Right atrium auricular region (tissue), 2 donors: ENCODE measurements around the gene PCDHGC4. TPM values are rescaled to one million over a fixed set of nuclear protein-coding genes. Genes with fewer than 3 reads are reported as not detected.

Experiments
- DNase-seq: peaks from one replicate; pipeline ENCODE4 v3.0.0-alpha.2; 2019; ENCODE audit warnings: low spot score
- H3K27ac ChIP-seq, 2 donors: fragments of 200-600 bp; sonication (generic); 1 replicate in 1 of 2; 2 replicates in 1 of 2; pipeline ENCODE4 v1.5.1; 2016 to 2019
- H3K27me3 ChIP-seq, 2 donors: fragments of 200-600 bp; sonication (generic); one replicate each; pipeline versions ENCODE4 v1.5.1 to v1.6.0; 2017 to 2019
- H3K36me3 ChIP-seq: fragments of 200-600 bp; sonication (generic); one replicate; pipeline ENCODE4 v1.5.1; 2016
- H3K4me1 ChIP-seq, 2 donors: fragments of 200-600 bp; sonication (generic); one replicate each; pipeline versions ENCODE4 v1.5.1 to v1.6.0; 2017 to 2019
- H3K4me3 ChIP-seq, 2 donors: fragments of 200-600 bp; sonication (generic); 1 replicate in 1 of 2; 2 replicates in 1 of 2; pipeline ENCODE4 v1.5.1; 2017 to 2019; ENCODE audit warnings: mild to moderate bottlenecking in 1 of 2, moderate library complexity in 1 of 2
- H3K9me3 ChIP-seq, 2 donors: fragments of 200-600 bp; sonication (generic); one replicate each; pipeline ENCODE4 v1.5.1; 2019
- total RNA-seq, 2 donors: library from RNA; depleted of rRNA; stranded (reverse); fragments of >200 nt; gene quantifications; one replicate each; pipeline ENCODE4 v1.1.0, GENCODE V29; 2016
- TF ChIP-seq, protein P1 (sequence below), 2 donors: fragments of 200-600 bp; sonication (generic); IDR thresholded peaks; one replicate each; pipeline ENCODE4 v1.5.1; 2019; ENCODE audit warnings: antibody characterized with exemption in 2 of 2

Gene PCDHGC4
- total RNA-seq, 2 donors from 2014 or later, result 1.5 to 1.7 TPM

DNA sequence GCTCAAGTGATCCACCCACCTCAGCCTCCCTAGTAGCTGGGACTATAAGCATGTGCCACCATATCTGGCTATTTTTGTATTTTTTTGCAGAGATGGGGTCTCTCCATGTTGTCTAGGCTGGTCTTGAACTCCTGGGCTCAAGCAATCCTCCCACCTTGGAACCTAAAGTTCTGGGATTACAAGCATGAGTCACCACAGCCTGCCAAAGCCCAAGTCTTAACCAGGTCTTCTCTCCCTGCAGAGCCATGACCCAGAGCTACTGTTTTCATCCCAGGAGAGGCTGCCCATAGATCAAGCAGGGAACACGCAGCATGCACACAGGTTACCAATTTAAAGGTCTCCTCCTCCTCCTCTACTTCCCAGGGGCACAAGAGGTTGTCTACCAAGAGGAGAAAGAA, 33.8 kb downstream of the PCDHGC4 start:
- Histone ChIP-seq H3K9me3 (no peaks in the 10 kb centered on the region), H3K4me1 (peaks cover 0 to 66% of the 10 kb centered on the region in 2 donors), H3K36me3 (peaks cover 32% of the 10 kb centered on the region), H3K27ac (no peak overlapping the region), H3K4me3 (no peak overlapping the region), H3K27me3 (no peaks in the 10 kb centered on the region)
- TF ChIP-seq, protein P1, sequence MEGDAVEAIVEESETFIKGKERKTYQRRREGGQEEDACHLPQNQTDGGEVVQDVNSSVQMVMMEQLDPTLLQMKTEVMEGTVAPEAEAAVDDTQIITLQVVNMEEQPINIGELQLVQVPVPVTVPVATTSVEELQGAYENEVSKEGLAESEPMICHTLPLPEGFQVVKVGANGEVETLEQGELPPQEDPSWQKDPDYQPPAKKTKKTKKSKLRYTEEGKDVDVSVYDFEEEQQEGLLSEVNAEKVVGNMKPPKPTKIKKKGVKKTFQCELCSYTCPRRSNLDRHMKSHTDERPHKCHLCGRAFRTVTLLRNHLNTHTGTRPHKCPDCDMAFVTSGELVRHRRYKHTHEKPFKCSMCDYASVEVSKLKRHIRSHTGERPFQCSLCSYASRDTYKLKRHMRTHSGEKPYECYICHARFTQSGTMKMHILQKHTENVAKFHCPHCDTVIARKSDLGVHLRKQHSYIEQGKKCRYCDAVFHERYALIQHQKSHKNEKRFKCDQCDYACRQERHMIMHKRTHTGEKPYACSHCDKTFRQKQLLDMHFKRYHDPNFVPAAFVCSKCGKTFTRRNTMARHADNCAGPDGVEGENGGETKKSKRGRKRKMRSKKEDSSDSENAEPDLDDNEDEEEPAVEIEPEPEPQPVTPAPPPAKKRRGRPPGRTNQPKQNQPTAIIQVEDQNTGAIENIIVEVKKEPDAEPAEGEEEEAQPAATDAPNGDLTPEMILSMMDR (IDR thresholded peaks at IDR 0.05), result no peak
- no peak for DNase-seq

DNA sequence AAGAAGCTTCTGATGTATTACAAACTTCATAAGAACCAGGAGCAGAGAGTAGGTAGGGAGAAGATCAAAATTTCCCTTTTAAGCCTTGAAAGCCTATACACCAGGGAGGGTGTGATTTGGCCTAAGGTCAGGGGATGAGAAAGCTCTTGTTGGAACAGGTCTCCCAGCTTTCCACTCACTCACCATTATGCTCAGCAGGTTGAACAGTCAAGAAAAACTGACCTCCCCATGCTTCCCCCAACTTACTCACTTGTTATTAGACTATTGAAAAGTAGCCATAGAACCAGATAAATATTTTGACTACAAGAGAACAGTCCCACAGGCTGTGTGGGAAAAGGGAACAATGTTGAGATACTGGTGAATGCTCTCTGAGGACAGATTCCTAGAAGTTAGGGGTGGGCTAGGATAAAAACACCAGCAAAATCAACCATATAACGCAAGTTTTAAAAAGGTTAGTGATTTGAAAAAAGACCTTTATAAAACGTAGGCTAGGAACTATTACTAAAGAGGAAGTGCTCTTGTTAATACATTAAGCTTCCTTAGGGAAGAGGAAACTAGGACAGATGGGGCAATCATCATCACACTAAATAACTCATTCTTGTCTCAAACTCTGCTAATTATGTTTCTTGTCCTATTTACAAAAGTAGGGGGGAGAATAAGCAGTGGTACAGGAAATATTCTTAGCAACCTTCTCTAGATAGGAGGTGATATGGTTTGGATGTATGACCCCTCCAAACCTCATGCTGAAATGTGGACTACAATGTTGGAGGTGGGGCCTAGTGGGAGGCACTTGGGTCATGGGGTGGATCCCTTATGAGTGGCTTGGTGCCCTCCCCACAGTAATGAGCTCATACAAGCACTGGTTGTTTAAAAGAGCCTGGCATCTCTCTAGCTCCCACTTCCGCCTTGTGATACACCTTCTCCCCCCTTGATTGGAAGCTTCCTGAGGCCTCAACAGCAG, 35.1 kb downstream of the PCDHGC4 start:
- H3K27ac ChIP-seq, result peak overlapping the region; percentile 74 to 82
- peaks cover 0 to 62% of the 10 kb centered on the region in 2 donors for H3K4me1 ChIP-seq
- H3K9me3 ChIP-seq, result no peaks in the 10 kb centered on the region
- TF ChIP-seq, protein P1 (IDR thresholded peaks at IDR 0.05), result no peak
- no peaks in the 10 kb centered on the region for H3K27me3 ChIP-seq
- H3K36me3 ChIP-seq, result peaks cover 37% of the 10 kb centered on the region
- no peak for DNase-seq
- H3K4me3 ChIP-seq, result no peak overlapping the region

- no peaks in the 10 kb centered on the region for H3K27me3 ChIP-seq
- H3K4me3 ChIP-seq, result no peak overlapping the region
- peaks cover 45% of the 10 kb centered on the region for H3K36me3 ChIP-seq
- TF ChIP-seq, protein P1 (IDR thresholded peaks at IDR 0.05), result no peak
- H3K4me1 ChIP-seq, result peaks cover 0 to 54% of the 10 kb centered on the region in 2 donors
- no peaks in the 10 kb centered on the region for H3K9me3 ChIP-seq
- H3K27ac ChIP-seq, result peak overlapping the region; percentile 74 to 82
- DNase-seq, result no peak
Observed at GRCh38 chr5:141521244-141521781, 36.5 kb downstream of the PCDHGC4 start.

GRCh38 chr5:141522301-141522700, 37.5 kb downstream of the PCDHGC4 start:
- H3K4me3 ChIP-seq, result no peak overlapping the region
- DNase-seq, result no peak
- H3K27ac ChIP-seq, result peak overlapping the region; percentile 74 to 82
- H3K36me3 ChIP-seq, result peaks cover 45% of the 10 kb centered on the region
- TF ChIP-seq, protein P1 (IDR thresholded peaks at IDR 0.05), result no peak
- H3K27me3 ChIP-seq, result no peaks in the 10 kb centered on the region
- H3K9me3 ChIP-seq, result no peaks in the 10 kb centered on the region
- peaks cover 0 to 49% of the 10 kb centered on the region in 2 donors for H3K4me1 ChIP-seq

DNA sequence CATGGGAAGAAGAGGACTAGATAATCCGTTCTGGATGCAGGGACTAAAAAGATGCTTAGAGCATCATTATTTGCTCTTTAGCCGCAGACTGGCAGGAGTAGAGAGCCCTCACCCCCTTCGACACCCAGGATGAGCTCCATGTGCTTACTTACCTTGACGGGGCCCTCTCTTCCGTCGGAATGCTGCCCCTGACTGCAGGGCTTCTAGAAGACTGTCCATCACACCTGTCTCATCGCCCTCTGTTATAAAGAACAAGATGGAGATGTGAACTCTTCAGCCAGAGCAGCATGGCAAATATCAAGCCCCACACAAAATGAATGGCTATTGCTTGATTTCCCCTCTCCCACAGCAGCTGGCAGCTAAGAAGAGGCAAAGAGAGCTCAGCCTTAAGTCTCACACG, 39.2 kb downstream of the PCDHGC4 start:
- no peaks in the 10 kb centered on the region for H3K9me3 ChIP-seq
- no peaks in the 10 kb centered on the region for H3K27me3 ChIP-seq
- TF ChIP-seq, protein P1 (IDR thresholded peaks at IDR 0.05), result no peak
- no peak for DNase-seq
- H3K4me1 ChIP-seq, result peaks cover 0 to 59% of the 10 kb centered on the region in 2 donors
- peaks cover 57% of the 10 kb centered on the region for H3K36me3 ChIP-seq
- H3K4me3 ChIP-seq, result no peak overlapping the region
- H3K27ac ChIP-seq, result peak overlapping the region in 1 of 2 donors; percentile 38
